HG02870 (cell line): ENCODE measurements around the gene MAOB.
"Not testable (repeated sequence)": the region's sequence is repeated elsewhere in the genome, so short reads cannot be mapped to it uniquely, and the experiment has no call there.

Experiments
- ATAC-seq: cut with Tn5 transposase; IDR thresholded peaks from one replicate; pipeline ENCODE4 v1.9.1; 2021; ENCODE audit warnings: mild to moderate bottlenecking, moderate library complexity; ENCODE audit not compliant: unreplicated experiment

The MAOB gene

GRCh38 chrX:43882294-43882681 lies at the start of gene MAOB:
Gene MAOB (minus strand): TSS chrX:43882450. CDS start chrX:43882299, 151 bp downstream.
- no peak for ATAC-seq

GRCh38 chrX:43922032-43922431 lies 39.8 kb upstream of the MAOB start:
- not testable (repeated sequence) for ATAC-seq

GRCh38 chrX:43910772-43911171 lies 28.5 kb upstream of the MAOB start:
- ATAC-seq: not testable (repeated sequence)

- no peak for ATAC-seq
These were observed 27.8 kb upstream of the MAOB start for GRCh38 chrX:43910012-43910411.

GRCh38 chrX:43909141-43909540 lies 26.9 kb upstream of the MAOB start:
- ATAC-seq: no peak

- ATAC-seq: no peak
These were observed 17.9 kb upstream of the MAOB start for GRCh38 chrX:43899878-43900815.

GRCh38 chrX:43898406-43899035 lies 16.3 kb upstream of the MAOB start:
- ATAC-seq: no peak

- no peak for ATAC-seq
These were observed 15.0 kb upstream of the MAOB start for GRCh38 chrX:43897290-43897689.

GRCh38 chrX:43892336-43892870 lies 10.2 kb upstream of the MAOB start:
- no peak for ATAC-seq

- ATAC-seq: no peak
These were observed 3.4 kb upstream of the MAOB start for GRCh38 chrX:43885617-43886016.

- ATAC-seq: no peak
These were observed 598 bp downstream of the MAOB start for GRCh38 chrX:43881410-43882293.

GRCh38 chrX:43880425-43880824 lies 1.8 kb downstream of the MAOB start:
- ATAC-seq: no peak

- no peak for ATAC-seq
These were observed 3.2 kb downstream of the MAOB start for GRCh38 chrX:43878906-43879526.

GRCh38 chrX:43876680-43877079 lies 5.6 kb downstream of the MAOB start:
- ATAC-seq: no peak

- ATAC-seq: no peak
These were observed 11.4 kb downstream of the MAOB start for GRCh38 chrX:43870758-43871419.

GRCh38 chrX:43870011-43870410 lies 12.2 kb downstream of the MAOB start:
- ATAC-seq: no peak

- ATAC-seq: no peak
These were observed 13.5 kb downstream of the MAOB start for GRCh38 chrX:43868791-43869190.

GRCh38 chrX:43866423-43866822 lies 15.8 kb downstream of the MAOB start:
- no peak for ATAC-seq

- no peak for ATAC-seq
These were observed 16.5 kb downstream of the MAOB start for GRCh38 chrX:43865791-43866190.

GRCh38 chrX:43862434-43862833 lies 19.8 kb downstream of the MAOB start:
- no peak for ATAC-seq
